ENCODE results near the gene MEF2A.

MEF2A gene

DNA sequence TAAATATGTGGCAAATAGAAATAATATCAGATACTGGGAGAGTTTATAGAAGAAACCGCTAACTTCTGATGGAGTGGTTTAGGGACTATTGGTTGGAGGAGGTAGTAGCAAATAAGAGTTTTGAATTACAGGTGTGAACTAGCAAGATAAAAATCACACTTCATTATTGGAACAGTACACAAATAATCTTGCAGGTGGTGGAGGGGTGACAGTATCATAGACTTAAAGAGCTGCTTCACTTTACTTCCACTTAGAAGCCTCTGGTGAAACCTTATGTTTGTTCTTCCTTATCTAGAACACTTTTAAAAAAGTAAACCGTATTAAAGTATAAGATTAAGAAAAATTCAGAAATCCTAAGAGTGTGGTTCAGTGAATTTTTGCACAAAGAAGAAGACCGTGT, 69.4 kb downstream of the MEF2A start:
- TF ChIP-seq, protein P1, sequence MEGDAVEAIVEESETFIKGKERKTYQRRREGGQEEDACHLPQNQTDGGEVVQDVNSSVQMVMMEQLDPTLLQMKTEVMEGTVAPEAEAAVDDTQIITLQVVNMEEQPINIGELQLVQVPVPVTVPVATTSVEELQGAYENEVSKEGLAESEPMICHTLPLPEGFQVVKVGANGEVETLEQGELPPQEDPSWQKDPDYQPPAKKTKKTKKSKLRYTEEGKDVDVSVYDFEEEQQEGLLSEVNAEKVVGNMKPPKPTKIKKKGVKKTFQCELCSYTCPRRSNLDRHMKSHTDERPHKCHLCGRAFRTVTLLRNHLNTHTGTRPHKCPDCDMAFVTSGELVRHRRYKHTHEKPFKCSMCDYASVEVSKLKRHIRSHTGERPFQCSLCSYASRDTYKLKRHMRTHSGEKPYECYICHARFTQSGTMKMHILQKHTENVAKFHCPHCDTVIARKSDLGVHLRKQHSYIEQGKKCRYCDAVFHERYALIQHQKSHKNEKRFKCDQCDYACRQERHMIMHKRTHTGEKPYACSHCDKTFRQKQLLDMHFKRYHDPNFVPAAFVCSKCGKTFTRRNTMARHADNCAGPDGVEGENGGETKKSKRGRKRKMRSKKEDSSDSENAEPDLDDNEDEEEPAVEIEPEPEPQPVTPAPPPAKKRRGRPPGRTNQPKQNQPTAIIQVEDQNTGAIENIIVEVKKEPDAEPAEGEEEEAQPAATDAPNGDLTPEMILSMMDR (IDR thresholded peaks at IDR 0.05; ENCODE audit: low read length, missing control alignments): no peak
- no peak overlapping the region for H3K4me3 ChIP-seq (replicated peaks; ENCODE audit: low read depth, low read length)
- no peak for DNase-seq (ENCODE audit: low read depth)

DNA sequence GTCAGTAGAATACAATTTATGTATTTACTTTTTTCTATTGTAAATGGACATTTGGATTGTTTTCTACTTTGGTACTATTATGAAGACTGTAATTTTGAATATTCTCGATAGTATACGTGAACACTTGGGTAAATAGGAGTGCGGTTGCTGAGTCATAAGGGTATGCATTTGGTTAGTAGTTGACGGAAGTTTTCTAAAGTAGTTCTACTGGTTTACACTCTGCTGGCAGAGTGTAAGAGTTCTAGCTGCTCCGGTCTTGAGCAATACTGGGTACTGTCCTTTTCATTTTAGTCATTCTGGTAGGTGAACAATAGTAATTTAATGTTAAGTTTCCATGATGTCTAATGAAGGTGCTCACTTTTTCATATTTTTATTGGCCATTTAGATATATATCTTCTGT, 70.0 kb downstream of the MEF2A start:
- no peak for DNase-seq (ENCODE audit: low read depth)
- H3K4me3 ChIP-seq (replicated peaks; ENCODE audit: low read depth, low read length): no peak overlapping the region
- TF ChIP-seq, protein P1 (IDR thresholded peaks at IDR 0.05; ENCODE audit: low read length, missing control alignments): no peak

DNA sequence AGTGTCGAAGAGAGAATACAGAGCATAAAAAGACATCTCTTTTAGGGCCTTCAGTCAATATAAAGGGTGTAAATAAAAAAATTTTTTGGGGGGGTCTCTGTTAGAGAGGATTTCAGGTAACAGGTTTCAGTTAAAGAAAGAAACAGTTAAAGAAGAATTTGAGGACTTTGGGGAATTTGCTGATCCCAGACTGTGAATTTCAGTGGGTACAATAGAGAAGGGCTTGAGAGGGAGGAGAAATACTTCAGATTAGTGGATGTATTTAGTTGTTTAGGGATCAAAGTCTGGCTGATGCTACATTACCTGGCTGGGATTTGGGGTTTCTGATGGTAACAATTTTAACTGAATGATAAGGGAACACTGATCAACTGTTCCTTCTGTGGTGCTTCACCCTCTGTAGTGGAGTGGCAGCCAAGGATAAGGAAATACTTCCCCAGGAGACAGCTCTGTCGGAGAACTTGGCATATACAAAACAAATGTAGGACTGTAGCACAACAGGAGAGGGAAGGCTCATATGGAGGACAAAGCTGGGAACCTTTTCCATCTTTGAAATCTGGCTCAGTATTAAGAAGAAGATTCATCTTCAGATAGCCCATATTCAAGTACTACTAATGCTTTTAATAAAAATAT, 79.2 kb downstream of the MEF2A start:
- no peak for DNase-seq (ENCODE audit: low read depth)
- no peak overlapping the region for H3K4me3 ChIP-seq (replicated peaks; ENCODE audit: low read depth, low read length)
- TF ChIP-seq, protein P1 (IDR thresholded peaks at IDR 0.05; ENCODE audit: low read length, missing control alignments): no peak

DNA sequence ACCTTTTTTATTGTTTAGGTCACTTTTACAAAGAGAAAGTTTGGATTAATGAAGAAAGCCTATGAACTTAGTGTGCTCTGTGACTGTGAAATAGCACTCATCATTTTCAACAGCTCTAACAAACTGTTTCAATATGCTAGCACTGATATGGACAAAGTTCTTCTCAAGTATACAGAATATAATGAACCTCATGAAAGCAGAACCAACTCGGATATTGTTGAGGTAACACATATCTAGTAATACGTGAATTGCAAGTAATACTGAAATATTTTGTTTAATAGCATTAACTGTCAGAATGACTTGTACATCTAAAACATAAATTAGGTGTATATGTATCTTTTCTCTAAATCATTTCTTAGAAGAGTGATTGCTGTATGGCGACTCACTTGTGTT, 79.8 kb downstream of the MEF2A start:
- no peak for DNase-seq (ENCODE audit: low read depth)
- H3K4me3 ChIP-seq (replicated peaks; ENCODE audit: low read depth, low read length): no peak overlapping the region
- TF ChIP-seq, protein P1 (IDR thresholded peaks at IDR 0.05; ENCODE audit: low read length, missing control alignments): no peak

DNA sequence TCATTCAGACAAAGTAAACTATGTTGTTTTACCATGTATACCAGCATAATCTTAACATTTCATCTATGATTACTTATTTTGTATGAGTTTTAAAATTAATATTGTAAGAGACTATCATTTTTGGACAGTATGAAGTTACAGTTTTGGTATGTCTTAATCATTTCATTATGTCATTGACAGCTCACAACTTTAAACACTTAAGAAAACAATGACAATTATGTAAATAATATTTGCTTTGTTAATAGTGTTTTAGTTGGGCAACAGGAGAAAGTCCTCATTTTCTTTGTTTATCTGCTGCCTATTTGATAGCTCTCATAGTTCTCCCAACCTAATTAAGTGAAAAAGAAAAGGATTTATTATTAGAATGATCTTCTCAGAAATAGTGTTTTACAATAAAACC, 80.2 kb downstream of the MEF2A start:
- no peak overlapping the region for H3K4me3 ChIP-seq (replicated peaks; ENCODE audit: low read depth, low read length)
- DNase-seq (ENCODE audit: low read depth): no peak
- TF ChIP-seq, protein P1 (IDR thresholded peaks at IDR 0.05; ENCODE audit: low read length, missing control alignments): no peak

DNA sequence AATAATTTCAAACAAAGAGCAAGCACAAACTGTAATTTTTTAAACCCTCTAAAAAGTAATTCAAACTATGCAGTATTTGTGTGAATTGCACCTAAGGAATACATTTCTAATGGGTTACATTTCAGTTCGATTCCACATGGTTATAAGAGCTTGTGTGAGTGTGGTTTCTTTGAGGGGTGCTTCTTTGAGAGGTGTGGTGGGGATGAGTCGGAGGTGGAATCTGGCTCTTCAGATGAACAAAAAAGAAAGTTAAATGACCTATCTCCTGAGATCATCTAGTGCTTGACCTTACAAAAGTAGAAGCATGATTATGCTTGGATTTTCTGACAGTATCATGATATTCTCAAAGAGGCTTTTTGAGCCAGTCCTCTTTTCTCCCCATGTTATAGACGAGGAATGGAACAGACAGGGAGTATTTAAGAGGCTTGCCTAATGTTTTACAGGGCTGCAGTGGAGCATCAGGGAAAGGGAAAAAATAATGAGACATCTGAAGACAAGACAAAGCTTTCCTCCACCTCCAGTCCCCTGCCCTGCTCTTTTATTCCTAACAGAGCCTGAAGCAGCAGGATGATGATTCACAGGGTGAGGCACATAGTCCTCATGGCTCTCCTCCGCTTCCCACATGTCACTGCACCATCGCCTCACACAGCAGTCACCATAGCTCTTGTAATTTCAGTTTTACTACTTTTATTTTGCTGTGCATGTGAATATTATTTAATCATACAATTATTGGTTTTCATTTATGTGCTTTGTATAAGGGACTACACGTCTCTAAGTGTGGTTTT, 85.4 kb downstream of the MEF2A start:
- DNase-seq (ENCODE audit: low read depth): peak; percentile 52
- TF ChIP-seq, protein P1 (IDR thresholded peaks at IDR 0.05; ENCODE audit: low read length, missing control alignments): no peak
- H3K4me3 ChIP-seq (replicated peaks; ENCODE audit: low read depth, low read length): no peak overlapping the region

All from fibroblast of pulmonary artery (primary cell).